ENCODE results near the gene JARID2. TPM values are rescaled to one million over a fixed set of nuclear protein-coding genes. Genes with fewer than 3 reads are reported as not detected.

Gene JARID2
- total and polyA plus RNA-seq, 2 of the 4 experiments (the other 2 are of a cell fraction), result 9.6 to 12.9 TPM

- H4K5ac ChIP-seq (ENCODE audit: low read depth, low read length), result no peak overlapping the region
- H3K4ac ChIP-seq (ENCODE audit: low read depth, low read length), result no peak overlapping the region
- H3K27ac ChIP-seq (ENCODE audit: insufficient read depth, low read length), result no peak overlapping the region
- H2AK9ac ChIP-seq (replicated peaks; ENCODE audit: low read depth, low read length, poor library complexity), result no peak overlapping the region
- no peak overlapping the region for H2BK120ac ChIP-seq (ENCODE audit: low read depth, low read length)
- H3K4me2 ChIP-seq (ENCODE audit: low read depth, low read length), result no peak overlapping the region
- no peak overlapping the region for H2BK15ac ChIP-seq (ENCODE audit: low read depth, low read length)
- H3K4me1 ChIP-seq (ENCODE audit: control insufficient read depth, insufficient read depth, low read length), result peaks cover 13% of the 10 kb centered on the region
- DNase-seq, result no peak
- ATAC-seq (ENCODE audit: low read depth), result no peak
- intact Hi-C loops (cut with micrococcal nuclease), result loop anchor here (5.0 kb wide), 1 partner anchor 39 kb away; no protein-coding TSS in a partner anchor
- no peak overlapping the region for H4K8ac ChIP-seq (ENCODE audit: low read depth in 2 of 2, low read length in 2 of 2)
- dilution Hi-C loops (cut with HindIII; ENCODE audit: low sequenced_read_pairs, unreplicated experiment), result no loop called here
- no peak overlapping the region for H3K9ac ChIP-seq (ENCODE audit: low read depth, low read length)
- POLR2A ChIA-PET (ENCODE audit: unreplicated experiment), result no interaction called here
- H2BK5ac ChIP-seq (ENCODE audit: low read depth, low read length, poor library complexity, severe bottlenecking), result no peak overlapping the region
- no peak overlapping the region for H3K18ac ChIP-seq (ENCODE audit: low read depth, low read length)
- BruUV-seq (replicated peaks), result no TSS peak
- H3K9me3 ChIP-seq (ENCODE audit: control insufficient read depth, insufficient read depth, low read length), result no peaks in the 10 kb centered on the region
- H3K14ac ChIP-seq (replicated peaks; ENCODE audit: low read depth, low read length), result no peak overlapping the region
- H3K23ac ChIP-seq (ENCODE audit: low read depth, low read length), result no peak overlapping the region
- H4K20me1 ChIP-seq (ENCODE audit: insufficient read depth, low read length), result peaks cover 99% of the 10 kb centered on the region
- H2BK20ac ChIP-seq (ENCODE audit: low read depth, low read length), result no peak overlapping the region
- TF ChIP-seq MAZ (IDR thresholded peaks at IDR 0.05; ENCODE audit: borderline replicate concordance, low read depth, low read length) (no peak), RFX5 (IDR thresholded peaks at IDR 0.05; ENCODE audit: low read depth, low read length) (no peak), NFE2L2 (IDR thresholded peaks at IDR 0.05; ENCODE audit: low read depth, low read length) (no peak), POLR2A (IDR thresholded peaks at IDR 0.05; ENCODE audit: low read depth, low read length) (no peak), FOS (IDR thresholded peaks at IDR 0.05; ENCODE audit: low read depth, low read length) (no peak), CHD1 (IDR thresholded peaks at IDR 0.05; ENCODE audit: low read depth, low read length) (no peak), MXI1 (IDR thresholded peaks at IDR 0.05; ENCODE audit: borderline replicate concordance, low read depth, low read length) (no peak), ELK1 (IDR thresholded peaks at IDR 0.05; ENCODE audit: borderline replicate concordance, low read depth, low read length) (no peak), CEBPB (IDR thresholded peaks at IDR 0.05; ENCODE audit: low read depth, low read length) (no peak), USF2 (IDR thresholded peaks at IDR 0.05; ENCODE audit: low read depth, low read length) (no peak), SMC3 (IDR thresholded peaks at IDR 0.05; ENCODE audit: low read depth, low read length) (no peak), RCOR1 (IDR thresholded peaks at IDR 0.05; ENCODE audit: insufficient replicate concordance, low read length) (no peak), BHLHE40 (IDR thresholded peaks at IDR 0.05; ENCODE audit: low read depth, low read length) (no peak), RAD21 (IDR thresholded peaks at IDR 0.05; ENCODE audit: low read length) (no peak), MAFK (IDR thresholded peaks at IDR 0.05; ENCODE audit: low read depth, low read length) (no peak), CTCF (conservative IDR thresholded peaks at IDR 0.05; ENCODE audit: low read depth, low read length) (no peak)
- peaks cover 19% of the 10 kb centered on the region for H3K9me1 ChIP-seq (ENCODE audit: insufficient read depth, low read length)
- H3K36me3 ChIP-seq (ENCODE audit: control insufficient read depth, insufficient read depth, low read length), result no peaks in the 10 kb centered on the region
- H3K4me3 ChIP-seq (ENCODE audit: insufficient read depth, low read depth, low read length), result no peak overlapping the region
- H2AK5ac ChIP-seq (ENCODE audit: low read depth, low read length), result no peak overlapping the region
- WGBS, 2 experiments (ENCODE audit: extremely low coverage in 2 of 2, insufficient read length in 1 of 2), result 100% methylated on average over 3 of the region's 6 CpGs; no CpG with 5 or more reads in 1 of the 2 experiments
- H2AFZ ChIP-seq (replicated peaks; ENCODE audit: low read length, poor library complexity), result no peak overlapping the region
- peaks cover 31 to 95% of the 10 kb centered on the region in 2 experiments for H3K79me1 ChIP-seq (ENCODE audit: low read depth in 1 of 2, low read length in 2 of 2)
- CTCF ChIA-PET, result no interaction called here
- H4K91ac ChIP-seq (ENCODE audit: insufficient read depth, low read depth, low read length), result no peak overlapping the region
- H3K56ac ChIP-seq (ENCODE audit: extremely low read depth, insufficient read depth, low read length), result no peak overlapping the region
- no peaks in the 10 kb centered on the region for H3K27me3 ChIP-seq (ENCODE audit: control insufficient read depth, insufficient read depth, low read length)
- in situ Hi-C loops (cut with MboI; ENCODE audit: low sequenced_read_pairs), result no loop called here
Observed at GRCh38 chr6:15403094-15403755, 157.4 kb downstream of the JARID2 start.
